Activated CD4-positive, alpha-beta T cell treated with anti-CD3 and anti-CD28 coated beads, Interleukin-2, Interleukin-6, amounts not matched to agents 100 ng/mL and 50 ng/mL, durations not matched to agents 16 hours and 8 hours (primary cell): ENCODE data around the gene GRID1.
A peak's percentile ranks its signal among the peaks of the same experiment; 100 is the strongest.

Experiments
- DNase-seq: peaks from one replicate; pipeline ENCODE4 v3.0.0-alpha.2; 2020

Gene GRID1

DNA sequence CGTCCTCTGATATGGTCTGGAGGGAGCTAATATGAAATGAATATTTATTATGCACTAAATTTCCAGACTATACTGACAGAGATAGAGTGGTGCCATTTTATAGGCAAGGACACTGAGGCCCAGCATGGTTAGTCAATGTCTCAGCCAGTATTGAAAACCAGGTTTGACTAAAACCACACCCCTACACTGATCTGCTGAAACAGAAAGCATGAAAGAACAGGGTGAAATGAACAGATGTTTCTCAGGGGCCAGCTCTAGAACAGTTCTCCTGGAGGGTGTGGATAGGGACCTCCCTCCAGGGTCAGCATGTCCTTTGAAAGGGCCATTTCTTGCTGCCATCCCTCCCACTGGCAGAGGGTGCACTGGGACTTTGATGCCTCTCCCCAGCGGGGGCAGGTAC, 700.5 kb downstream of the GRID1 start:
- DNase-seq, result peak; percentile 21

DNA sequence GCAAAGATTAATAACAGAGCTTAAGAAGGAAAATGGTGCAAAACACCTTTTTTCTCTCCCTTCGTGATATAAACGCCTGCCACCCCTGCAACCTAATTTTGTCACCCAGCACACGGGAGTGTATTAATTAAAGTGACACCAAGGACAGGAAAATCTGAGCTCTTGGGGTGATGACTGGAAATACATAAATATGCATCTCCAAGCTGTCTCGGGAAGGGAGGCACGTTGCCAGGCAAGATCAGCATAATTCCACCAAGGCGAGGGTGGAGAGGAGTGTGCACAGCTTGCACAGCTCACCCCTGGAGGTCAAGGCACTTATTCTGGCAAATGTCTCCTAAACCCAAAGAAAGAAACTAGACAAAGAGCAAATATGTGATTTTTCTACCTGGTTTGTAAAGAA, 700.9 kb downstream of the GRID1 start:
- DNase-seq, result no peak

DNA sequence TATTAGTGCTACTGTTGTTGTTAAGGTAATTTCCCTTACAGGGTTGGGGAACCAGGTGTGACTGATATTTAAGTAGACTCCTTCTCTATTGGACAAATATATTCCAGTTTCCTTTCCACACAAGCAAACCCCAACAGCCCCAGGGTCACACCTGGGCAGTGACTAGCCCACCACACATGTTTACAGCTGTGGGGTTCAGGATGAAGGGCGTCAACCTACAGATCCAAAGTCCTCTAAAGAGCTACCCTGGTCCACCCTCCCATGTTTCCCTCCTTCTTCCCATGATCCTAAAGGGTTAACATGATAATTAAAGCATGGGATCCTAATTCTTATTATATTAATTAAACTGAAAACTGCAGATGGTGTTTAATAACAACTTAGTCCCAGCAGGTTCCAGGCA, 701.5 kb downstream of the GRID1 start:
- DNase-seq, result no peak

DNA sequence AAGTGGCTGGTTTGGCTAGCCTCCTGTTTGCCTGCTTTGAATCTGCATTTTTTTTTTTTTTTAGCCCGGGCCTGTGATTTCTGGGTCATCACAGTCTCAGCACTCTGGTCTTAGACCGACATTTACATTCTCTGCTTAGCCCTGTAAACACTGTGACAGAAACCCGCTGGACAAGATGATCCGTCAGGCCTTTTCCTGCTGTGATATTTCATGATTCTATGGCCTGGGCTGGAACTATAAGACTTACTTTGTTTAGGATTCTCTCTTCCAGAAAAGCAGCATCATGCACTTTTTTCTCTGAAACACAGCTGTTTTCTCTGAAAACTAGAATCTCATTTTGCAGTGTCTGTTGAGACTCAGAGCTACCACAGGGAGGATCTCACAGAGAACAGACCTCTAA, 705.5 kb downstream of the GRID1 start:
- DNase-seq, result no peak

DNA sequence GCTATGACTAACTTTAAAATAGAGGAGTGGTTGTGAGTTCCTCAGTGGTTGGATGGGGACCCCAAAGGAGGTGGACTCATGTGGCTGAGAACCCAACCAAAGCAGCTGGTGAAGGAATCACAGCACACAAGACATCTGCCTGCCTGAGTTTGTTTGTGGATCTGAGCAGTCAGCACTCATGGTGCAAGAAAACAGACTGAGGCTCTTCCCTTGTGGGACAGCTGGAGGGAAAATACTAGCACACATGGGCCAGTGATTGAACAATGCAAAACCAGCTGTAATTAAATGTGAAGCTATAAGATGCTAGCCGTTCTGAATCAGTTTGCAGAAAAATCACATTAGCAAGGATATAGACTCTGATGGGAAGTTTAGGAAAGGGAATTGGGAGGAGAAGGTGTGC, 707.3 kb downstream of the GRID1 start:
- no peak for DNase-seq

DNA sequence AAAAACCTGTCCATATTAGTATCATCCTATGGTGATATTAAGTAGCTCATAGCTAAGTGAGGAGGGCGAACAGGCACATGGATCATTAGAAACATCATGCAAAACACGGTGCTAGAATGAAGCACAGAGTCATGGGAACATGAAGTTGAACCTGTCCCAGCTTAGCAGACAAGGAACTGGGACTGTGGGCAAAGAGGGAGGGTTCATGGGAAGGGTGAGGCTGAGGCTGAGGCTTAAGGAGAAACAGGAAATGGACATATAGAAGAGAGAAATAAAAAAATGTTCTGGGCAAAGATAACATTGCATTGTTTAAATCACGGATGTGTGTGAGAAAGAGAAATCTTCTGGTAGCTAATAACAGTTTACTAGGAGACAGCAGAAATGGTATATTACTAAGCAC, 708.1 kb downstream of the GRID1 start:
- no peak for DNase-seq

DNA sequence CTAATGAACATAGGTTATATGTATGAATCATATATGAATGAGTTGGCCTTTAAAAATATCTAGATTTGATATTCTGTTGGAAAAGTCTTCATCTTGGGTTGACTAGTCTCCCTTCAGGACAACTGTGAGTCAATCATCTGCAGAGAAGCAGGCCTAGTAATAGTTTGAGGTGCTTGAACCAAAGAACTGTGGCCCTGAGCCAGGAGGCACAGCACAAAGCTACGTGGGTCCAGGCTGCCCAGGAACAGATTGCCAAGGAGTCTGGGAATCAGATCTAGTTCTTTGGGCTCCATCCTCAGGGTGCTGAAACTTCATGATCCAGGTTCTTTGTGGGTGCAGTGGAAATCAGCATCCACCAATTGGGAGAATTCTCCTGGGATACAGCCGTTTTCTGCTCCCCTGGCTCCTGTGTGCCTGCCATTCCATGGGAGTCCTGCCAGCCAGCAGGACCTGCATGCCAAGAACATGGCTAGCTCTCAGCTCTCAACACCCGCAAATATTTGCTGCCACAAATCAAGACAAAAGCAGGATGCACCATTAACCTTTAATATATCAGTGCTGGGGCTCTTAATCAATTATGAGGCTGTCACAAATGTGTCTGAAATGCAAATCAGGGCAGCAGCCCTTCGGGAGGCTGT, 709.0 kb downstream of the GRID1 start:
- DNase-seq, result no peak

DNA sequence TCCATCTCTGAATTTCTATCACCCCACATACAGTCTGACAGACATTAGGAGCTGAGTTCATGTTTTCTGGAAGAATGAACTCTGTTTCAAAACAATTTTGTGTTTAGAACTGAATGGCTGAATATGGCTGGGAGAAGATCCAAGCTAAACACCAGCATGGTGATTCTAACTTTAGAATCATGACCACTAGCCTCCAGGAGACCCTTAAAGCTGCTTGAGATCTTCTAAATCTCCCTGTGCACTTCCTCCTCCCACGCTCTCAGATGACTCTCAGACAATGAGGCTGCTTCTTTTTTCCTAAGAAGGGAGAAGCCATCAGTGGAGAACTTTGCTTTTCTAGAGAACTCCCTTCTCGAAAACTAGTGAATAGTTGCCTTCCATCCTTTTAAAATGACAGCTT, 711.2 kb downstream of the GRID1 start:
- DNase-seq, result no peak

DNA sequence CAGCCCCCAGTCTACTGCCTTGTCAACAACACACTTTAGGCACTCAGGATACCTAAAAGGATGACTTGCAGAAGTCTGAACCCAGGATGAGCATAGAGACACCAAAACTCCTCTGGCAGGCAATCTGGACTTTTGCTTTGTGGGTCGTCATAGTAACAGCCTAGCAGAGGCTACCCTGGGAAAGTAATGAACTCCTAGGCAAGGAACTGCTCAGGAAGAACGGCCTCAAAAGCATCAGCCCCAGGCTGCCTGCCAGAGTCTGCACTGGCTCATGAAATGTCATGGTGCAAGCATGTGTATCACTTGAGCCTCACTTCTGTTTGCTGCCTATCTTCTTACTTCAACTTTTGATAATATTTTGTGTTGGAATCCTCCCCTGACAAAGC, 715.1 kb downstream of the GRID1 start:
- no peak for DNase-seq

DNA sequence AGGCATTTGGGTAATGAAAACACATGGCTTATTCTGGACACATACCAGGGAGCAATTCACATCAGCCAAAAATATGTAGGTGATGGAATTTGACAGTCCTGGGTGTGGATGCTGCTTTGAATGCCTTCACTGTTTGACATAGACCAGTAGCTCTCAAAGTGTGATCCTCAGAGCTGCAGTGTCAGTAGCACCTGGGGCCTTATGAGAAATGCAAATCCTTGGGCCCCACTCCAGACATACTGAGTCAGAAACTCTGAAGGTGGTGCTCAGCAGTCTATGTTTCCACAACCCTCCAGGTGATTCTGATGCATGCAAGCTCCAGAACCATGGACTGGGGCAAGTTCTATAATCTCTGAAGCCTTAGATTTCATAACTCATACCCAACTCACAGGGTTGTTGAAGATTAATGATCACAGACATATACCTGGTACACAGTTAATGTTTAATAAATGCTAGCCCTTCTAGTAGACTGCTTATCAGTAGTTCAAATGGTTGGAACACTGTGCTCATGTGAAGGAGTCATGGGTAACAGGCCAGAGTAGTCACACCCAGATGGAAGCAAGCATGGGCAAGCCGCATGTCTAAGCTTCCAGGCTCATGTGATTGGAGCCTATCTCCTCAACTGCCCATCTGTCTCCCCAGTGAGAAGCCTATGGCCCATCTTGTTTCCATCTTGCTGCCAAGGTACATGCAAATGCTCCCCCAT, 715.7 kb downstream of the GRID1 start:
- no peak for DNase-seq

DNA sequence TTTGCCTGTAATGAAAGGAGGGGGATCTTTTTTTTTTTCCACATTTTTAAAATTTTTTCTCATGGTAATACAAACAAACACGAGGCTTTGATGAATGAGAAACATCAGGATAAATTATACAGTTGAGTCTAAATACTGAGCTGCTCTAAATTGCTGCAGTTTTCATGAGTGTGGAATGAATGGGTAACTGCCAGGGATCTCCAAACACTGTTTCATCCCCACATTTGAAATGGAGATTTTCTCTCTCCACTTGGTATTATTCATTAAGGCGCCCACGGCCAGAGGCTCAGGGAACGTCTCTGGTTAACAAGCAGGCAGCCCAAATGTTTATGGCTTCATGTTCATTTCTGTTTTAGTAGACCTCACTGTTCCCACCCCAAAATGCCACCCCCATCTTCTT, 717.1 kb downstream of the GRID1 start:
- DNase-seq, result no peak

DNA sequence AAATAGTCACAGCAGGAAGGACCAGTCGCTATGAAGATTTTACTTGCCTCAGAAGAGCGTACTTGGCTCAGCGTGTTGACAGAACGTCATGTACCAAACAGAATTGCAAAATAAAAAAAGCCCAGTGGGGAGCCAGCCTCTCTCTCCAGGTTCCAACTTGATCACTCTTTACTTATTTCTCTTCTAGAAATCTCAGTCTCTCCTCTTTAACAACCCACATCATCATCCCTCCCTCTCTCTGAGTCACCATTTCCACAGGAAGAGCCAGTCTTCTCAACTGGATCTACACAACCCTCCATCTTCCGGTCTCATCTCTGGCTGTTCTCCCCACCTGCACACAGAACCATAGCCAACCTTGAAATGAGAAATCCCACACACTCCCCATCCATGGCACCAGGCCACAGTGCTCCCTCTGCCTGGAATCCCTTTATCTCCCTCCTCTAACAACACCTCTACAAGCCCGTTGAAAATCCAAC, 718.3 kb downstream of the GRID1 start:
- no peak for DNase-seq

DNA sequence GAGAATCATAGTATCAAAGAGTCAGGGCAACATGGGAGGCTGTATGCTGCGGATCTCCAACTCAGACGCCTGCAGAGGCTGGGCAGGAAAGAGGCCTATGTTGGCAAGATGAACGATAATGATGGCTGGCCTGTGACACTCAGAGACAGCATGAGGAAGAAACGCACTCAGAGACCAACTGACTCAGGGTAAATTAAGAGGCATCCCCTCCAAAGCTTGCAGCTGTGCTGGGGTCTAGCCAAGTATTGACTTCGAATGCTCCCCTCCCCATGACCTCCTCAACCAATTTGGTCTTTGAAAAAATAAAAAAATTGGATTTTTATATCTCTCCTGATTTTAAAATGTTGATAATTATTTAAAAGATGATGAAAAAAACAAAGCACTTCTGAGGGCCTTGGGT, 718.9 kb downstream of the GRID1 start:
- no peak for DNase-seq

DNA sequence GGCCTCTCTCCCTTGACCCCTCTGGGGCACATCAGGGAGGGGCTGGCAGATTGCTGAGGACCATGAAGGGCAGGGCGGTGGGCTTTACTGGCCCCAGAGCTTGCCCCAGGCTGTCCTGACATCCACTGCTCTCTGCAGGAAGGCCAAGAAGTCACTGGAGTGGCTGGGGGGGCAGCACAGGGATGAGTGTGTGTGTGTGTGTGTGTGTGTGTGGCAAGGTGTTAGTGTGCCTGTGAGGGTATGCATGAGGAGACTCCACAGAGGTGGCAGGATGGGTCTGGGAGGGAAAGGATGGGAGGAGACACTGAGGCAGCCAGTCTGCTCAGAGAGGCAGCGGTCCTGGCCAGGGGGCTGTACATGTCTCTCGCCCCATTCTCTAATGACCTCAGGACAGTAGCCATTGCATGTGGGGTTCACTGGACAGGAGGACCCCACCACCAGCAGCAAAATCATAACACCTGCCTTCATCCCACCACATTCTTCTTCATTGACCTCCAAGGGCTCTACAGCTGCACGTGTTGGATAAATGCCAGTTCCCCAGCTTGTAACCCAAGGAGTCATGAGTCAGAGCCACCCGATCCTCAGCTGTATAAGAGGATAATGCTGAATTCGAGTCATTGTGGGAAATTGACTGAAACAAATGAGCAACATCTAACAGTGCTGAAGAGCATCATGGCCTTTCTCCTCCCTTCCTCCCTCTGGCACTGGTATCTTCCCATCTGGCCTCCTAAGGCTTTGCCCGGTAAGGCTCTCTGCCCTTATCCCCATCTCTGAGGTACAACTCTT, 720.5 kb downstream of the GRID1 start:
- no peak for DNase-seq

DNA sequence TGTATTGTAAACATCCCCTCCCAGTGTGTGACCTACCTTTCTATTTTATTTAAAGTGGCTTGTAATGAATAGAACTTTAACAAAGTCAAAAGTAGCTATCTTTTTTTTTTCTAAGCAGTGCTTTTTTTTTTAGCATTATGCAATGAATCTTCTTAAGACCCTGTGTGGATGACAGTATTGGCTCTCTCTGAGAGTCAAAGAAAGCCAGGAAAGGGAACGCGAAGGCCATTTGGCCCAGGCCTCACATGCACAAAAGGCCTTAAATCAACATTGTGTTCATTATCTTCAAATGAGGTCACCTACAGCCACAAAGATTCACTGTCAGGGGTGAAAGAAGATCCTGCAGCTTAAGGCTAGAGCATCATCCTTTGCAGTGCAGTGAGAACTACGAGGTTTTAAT, 721.5 kb downstream of the GRID1 start:
- no peak for DNase-seq

DNA sequence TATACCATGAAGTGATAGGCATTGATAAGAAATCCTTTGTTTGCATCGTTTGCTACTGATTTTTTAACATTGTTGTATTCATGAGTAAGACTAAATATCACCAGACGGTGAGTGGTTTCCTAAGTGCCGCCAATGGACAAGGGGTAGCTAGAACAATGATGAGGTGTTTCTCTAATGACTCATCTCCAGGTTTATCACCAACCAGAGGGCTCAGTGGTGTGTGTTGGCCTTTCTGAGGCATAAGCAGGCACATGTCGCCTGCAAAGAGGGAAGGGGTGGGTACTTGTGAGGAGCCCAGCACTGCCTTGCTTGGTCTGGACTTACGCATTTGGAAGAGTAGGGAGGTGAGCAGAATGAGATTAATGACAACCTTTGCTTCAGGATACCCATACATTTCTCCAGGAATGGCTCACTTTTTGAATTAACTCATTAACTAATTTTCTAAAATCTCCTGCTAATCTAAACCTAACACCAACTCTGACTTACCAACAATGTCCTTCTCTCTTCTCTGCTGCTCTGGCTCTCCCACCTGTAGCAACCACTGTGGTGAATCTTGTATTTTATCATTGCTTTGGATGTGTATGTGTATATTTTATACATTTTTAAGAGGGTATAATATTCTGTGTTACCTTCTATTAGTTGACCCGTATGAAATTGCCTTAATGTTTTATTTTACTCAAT, 722.6 kb downstream of the GRID1 start:
- peak; percentile 7 for DNase-seq

DNA sequence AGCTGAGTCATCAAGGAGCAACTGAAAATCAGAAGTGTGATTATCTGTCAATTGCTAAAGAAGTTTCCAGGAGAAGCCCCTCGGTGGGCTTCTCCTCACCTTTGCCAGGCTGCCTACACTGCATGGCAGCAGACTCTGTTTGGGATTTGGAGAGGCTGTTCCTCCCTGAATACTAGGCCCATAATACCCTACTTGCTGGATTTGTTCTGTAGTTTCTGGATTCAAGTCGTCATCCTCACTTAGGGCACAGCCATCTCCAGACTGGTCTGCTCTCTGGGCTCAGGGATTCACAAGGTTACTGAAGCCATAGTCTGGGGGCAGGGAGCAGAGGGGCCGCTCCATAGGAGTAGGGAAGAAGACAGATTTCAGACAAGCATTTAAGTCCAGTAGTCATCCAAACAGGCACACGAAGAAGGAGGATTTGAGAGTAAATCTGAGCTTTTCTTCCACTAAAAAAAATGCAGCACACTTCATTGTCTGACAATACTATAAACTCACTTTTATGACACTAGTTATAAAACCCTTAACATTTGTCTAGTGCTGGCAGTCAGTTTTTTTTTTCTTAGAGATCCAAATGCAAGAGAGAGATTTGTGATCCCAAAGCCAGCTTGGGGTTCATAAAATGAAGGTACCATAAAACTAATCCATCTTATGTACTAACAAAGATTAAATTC, 723.3 kb downstream of the GRID1 start:
- no peak for DNase-seq

DNA sequence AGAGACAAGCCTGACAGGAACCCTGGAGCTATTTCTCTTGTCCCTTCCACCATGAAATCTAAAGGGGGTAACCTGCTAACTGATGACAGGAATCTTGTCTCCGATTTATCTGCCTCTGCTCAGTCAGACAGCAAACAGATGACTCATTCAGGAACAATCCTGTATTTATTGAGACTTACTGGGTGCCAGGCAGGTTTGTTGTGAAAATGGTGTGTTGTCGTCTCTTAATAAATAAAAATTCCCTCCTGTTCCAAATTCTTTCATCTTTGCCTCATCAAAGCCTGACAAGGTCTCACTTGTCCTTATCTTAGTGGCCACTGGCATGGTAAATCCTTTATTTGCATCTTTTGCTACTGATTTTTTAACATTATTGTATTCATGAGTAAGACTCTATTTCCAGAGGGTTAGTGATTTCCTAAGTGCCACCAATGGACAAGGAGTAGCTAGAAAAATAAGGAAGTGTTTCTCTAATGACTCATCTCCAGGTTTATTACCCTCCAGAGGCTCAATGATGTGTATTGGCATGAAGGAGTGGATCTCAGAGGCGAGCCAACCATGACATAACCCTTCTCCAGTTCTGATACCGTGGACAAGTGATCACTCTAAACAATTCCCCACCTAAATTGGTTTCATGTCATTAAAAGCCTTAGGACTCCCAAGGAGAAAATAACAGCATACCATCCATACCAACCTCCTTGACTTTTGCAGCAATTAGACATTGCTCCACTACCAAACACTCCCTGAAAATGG, 724.0 kb downstream of the GRID1 start:
- DNase-seq, result no peak

DNA sequence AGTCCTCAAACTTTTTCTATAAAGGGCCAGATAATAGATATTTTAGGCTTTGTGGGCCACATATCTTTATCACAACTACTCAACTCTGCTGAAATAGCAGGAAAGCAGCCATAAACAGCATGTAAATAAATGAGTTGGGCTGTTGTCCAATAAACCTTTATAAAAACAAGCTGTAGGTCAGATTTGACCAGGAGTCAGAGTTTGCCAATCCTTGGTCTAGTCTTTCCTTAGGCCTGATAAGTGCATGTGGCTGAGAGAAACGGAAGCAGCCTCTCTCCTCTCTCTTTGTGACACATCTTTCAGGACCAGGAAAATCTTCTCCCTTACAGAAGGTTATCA, 724.5 kb downstream of the GRID1 start:
- no peak for DNase-seq

DNA sequence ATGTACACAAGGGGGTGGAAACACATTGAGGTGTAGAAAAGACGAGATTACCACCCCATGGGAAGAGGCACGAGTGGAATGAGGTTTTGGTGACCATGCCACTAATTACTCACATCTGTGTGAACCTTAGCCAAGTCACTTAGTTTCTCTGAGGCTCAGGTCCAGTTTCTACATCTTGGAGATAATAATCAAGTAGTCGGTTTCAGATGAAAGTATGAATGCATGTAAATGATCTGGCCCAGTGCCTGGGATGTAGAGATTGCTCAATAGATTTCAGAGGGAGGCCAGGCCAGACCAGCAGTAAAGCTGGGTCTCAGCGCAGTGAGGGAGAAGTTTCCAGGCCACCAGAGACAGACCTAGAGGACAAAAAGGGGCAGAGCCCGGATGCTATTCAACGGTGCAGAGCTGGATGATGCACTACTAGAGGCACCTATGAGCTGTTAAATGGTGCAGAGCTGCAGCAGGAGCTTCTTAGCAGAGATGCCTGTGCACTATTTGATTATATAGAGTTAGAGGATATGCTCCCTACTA, 725.1 kb downstream of the GRID1 start:
- no peak for DNase-seq

DNA sequence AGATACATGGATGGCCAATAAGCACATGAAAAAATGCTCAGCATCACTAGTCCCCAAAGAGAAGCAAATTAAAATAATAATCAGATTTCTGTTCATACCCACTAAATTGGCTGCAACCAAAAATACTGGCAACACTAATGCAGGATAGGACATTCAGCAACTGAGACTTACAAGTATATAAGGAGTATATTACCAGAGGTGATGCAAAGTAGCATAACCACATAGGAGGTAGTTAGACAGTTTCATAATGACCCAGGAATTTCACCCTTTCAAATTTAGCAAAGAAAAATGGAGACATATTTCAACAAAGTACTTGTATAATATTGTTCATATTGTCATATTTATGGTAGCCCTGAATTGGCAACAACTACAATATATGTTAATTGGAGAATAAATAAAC, 727.8 kb downstream of the GRID1 start:
- DNase-seq, result no peak

DNA sequence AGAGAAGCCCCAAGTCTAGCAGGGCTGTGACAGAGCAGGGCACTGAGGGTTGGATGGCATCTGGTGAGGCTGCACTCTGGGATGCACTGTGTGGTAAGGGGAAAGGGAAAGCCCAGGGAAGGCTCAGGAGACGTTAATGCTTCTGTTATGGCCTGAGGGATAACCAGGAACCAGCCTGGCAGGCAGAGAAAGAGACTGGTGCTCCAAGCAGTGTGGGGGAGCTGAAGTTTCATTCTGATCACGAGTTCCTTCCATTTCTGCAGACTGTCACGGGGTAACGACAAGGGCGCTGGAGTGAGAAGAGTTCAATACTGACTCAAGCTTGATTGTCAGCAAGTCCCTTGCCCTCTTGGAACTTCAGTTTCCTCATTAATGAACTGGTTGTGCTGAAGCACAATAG, 730.9 kb downstream of the GRID1 start:
- DNase-seq, result no peak
